ENCODE results near the gene SLC35B2. TPM values are rescaled to one million over a fixed set of nuclear protein-coding genes. Genes with fewer than 3 reads are reported as not detected.

Gene SLC35B2
- total and polyA plus RNA-seq, 9 of the 15 experiments (the other 6 are each of a cell fraction or from before 2014, with no cell fraction given): 14.5 to 59.1 (median 47.1) TPM

DNA sequence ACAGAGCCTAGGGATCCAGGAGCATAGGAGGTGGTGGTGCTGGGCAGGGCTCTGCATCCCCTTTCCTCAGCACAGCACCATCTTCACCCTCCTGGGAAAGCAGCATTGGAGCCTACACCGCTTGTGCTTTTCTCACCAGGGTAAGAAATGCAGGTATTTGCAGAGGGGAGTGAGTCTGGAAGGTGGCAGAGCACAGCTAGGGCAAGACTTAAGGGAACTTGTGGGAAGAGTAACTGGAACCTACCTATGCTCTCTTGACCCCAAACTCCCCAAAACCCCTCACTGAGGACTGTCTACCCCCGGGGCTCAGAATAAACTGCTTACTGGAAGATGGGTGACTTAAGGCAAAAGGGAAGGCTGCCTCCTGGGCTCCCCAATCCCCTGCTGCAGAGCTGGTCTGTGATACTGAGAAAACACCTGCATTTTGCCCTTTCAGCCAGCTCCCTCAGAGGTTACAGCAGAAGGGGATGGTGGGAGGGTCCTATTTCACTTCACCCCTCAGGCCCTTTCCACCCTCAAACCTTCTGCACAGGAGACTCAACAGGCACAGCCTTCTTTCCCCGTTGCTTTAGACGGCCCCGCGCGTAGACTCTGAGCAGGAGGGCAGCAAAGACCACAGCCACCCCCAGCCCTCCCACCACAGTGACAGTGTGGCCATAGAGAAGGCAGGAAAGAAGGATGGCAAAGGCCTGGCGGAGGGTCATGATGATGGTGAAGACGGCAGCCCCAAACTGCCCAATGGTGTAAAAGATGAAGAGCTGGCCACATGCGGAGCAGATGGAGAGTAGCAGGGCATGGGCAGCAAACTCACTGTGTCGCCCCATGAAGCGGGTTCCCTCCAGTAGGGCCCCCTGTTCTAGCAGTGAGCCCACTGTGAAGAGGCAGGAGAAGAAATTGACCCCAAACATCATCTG lies 2.9 kb downstream of the SLC35B2 start (continued):
- 0 out of 2 replicates have a peak, but pooled peaks have one; percentile 11 for TF ChIP-seq E2F4 (CRISPR knock-in tag; IDR thresholded peaks at IDR 0.05; ENCODE audit: low read depth)
- peak; percentile 19; the same call in 1 of the 2 replicates for TF ChIP-seq MBD2 (IDR thresholded peaks at IDR 0.05; ENCODE audit: borderline replicate concordance, low read depth)
- TF ChIP-seq KDM2B (CRISPR knock-in tag; IDR thresholded peaks at IDR 0.05): no peak
- TF ChIP-seq ZNF436 (CRISPR knock-in tag; IDR thresholded peaks at IDR 0.05): no peak
- TF ChIP-seq ZNF644 (tag; IDR thresholded peaks at IDR 0.05; ENCODE audit: low read depth): no peak
- no peak for TF ChIP-seq FOS (IDR thresholded peaks at IDR 0.05; ENCODE audit: extremely low read depth, insufficient read length)
- TF ChIP-seq POLR3G (IDR thresholded peaks at IDR 0.05; ENCODE audit: extremely low read depth, insufficient read length, insufficient replicate concordance): no peak
- TF ChIP-seq MCM5 (IDR thresholded peaks at IDR 0.05; ENCODE audit: low read depth): no peak
- no peak for TF ChIP-seq ZNF431 (CRISPR knock-in tag; IDR thresholded peaks at IDR 0.05)
- TF ChIP-seq, protein P1, sequence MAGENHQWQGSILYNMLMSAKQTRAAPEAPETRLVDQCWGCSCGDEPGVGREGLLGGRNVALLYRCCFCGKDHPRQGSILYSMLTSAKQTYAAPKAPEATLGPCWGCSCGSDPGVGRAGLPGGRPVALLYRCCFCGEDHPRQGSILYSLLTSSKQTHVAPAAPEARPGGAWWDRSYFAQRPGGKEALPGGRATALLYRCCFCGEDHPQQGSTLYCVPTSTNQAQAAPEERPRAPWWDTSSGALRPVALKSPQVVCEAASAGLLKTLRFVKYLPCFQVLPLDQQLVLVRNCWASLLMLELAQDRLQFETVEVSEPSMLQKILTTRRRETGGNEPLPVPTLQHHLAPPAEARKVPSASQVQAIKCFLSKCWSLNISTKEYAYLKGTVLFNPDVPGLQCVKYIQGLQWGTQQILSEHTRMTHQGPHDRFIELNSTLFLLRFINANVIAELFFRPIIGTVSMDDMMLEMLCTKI (IDR thresholded peaks at IDR 0.05; ENCODE audit: partially characterized antibody): no peak
- no peak for TF ChIP-seq ZNF140 (CRISPR knock-in tag; IDR thresholded peaks at IDR 0.05)
- 0 out of 2 replicates have a peak, but pooled peaks have one; percentile 3 for TF ChIP-seq ZFPM2 (CRISPR knock-in tag; IDR thresholded peaks at IDR 0.05)
- TF ChIP-seq, protein P2, sequence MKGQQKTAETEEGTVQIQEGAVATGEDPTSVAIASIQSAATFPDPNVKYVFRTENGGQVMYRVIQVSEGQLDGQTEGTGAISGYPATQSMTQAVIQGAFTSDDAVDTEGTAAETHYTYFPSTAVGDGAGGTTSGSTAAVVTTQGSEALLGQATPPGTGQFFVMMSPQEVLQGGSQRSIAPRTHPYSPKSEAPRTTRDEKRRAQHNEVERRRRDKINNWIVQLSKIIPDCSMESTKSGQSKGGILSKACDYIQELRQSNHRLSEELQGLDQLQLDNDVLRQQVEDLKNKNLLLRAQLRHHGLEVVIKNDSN (CRISPR knock-in tag; IDR thresholded peaks at IDR 0.05): no peak; the same call in 1 of the 2 replicates
- no peak for TF ChIP-seq SETDB1 (IDR thresholded peaks at IDR 0.05; ENCODE audit: low read length)
- 0 out of 2 replicates have a peak, but pooled peaks have one; percentile 5 for TF ChIP-seq EP300 (IDR thresholded peaks at IDR 0.05; ENCODE audit: low read length)
- TF ChIP-seq CSDE1 (IDR thresholded peaks at IDR 0.05): no peak
- TF ChIP-seq CCAR2 (IDR thresholded peaks at IDR 0.05; ENCODE audit: low read depth, low read length): no peak
- no peak for TF ChIP-seq MAX (CRISPR knock-in tag; IDR thresholded peaks at IDR 0.05)
- no peak for TF ChIP-seq NR2C1 (IDR thresholded peaks at IDR 0.05)
- no peak for TF ChIP-seq NR2C1 (tag; IDR thresholded peaks at IDR 0.05)
- 0 out of 2 replicates have a peak, but pooled peaks have one; percentile 42 for TF ChIP-seq CAMTA2 (CRISPR knock-in tag; conservative IDR thresholded peaks at IDR 0.05)
- TF ChIP-seq SP1 (CRISPR knock-in tag; IDR thresholded peaks at IDR 0.05): peak; percentile 72
- no peak for TF ChIP-seq ZNF165 (CRISPR knock-in tag; IDR thresholded peaks at IDR 0.05; ENCODE audit: borderline replicate concordance)
- 0 out of 2 replicates have a peak, but pooled peaks have one; percentile 34 for TF ChIP-seq LCOR (CRISPR knock-in tag; IDR thresholded peaks at IDR 0.05)

All from K562 (cell line).